Measurements from ENCODE around the gene TMEM130. TPM values are rescaled to one million over a fixed set of nuclear protein-coding genes. Genes with fewer than 3 reads are reported as not detected.
A peak's percentile ranks its signal among the peaks of the same experiment; 100 is the strongest.

Gene TMEM130
- total RNA-seq, 1 donor from 2014 or later: 1.7 TPM

GRCh38 chr7:98869027-98869596 lies 702 bp downstream of the TMEM130 start:
- Mint-ChIP-seq H3K27me3 (ENCODE audit: unreplicated experiment) (peaks cover 13% of the 10 kb centered on the region), H3K4me1 (ENCODE audit: unreplicated experiment) (peaks cover 28% of the 10 kb centered on the region), H3K36me3 (ENCODE audit: unreplicated experiment) (no peaks in the 10 kb centered on the region), H3K27ac (ENCODE audit: unreplicated experiment) (no peak overlapping the region), H3K9me3 (ENCODE audit: unreplicated experiment) (no peaks in the 10 kb centered on the region), H3K4me3 (ENCODE audit: unreplicated experiment) (peak overlapping the region; percentile 47)
- no peak for TF ChIP-seq CTCF (IDR thresholded peaks at IDR 0.05)
- no peak for DNase-seq (ENCODE audit: extremely low spot score, unreplicated experiment)

GRCh38 chr7:98868450-98868849 lies 1.4 kb downstream of the TMEM130 start:
- Mint-ChIP-seq H3K9me3 (ENCODE audit: unreplicated experiment) (no peaks in the 10 kb centered on the region), H3K4me3 (ENCODE audit: unreplicated experiment) (no peak overlapping the region), H3K27me3 (ENCODE audit: unreplicated experiment) (peaks cover 13% of the 10 kb centered on the region), H3K27ac (ENCODE audit: unreplicated experiment) (no peak overlapping the region), H3K36me3 (ENCODE audit: unreplicated experiment) (no peaks in the 10 kb centered on the region), H3K4me1 (ENCODE audit: unreplicated experiment) (peaks cover 28% of the 10 kb centered on the region)
- TF ChIP-seq CTCF (IDR thresholded peaks at IDR 0.05): no peak
- DNase-seq (ENCODE audit: extremely low spot score, unreplicated experiment): no peak

- Mint-ChIP-seq H3K9me3 (ENCODE audit: unreplicated experiment) (no peaks in the 10 kb centered on the region), H3K27ac (ENCODE audit: unreplicated experiment) (no peak overlapping the region), H3K4me3 (ENCODE audit: unreplicated experiment) (no peak overlapping the region), H3K4me1 (ENCODE audit: unreplicated experiment) (peaks cover 28% of the 10 kb centered on the region), H3K36me3 (ENCODE audit: unreplicated experiment) (no peaks in the 10 kb centered on the region), H3K27me3 (ENCODE audit: unreplicated experiment) (peaks cover 17% of the 10 kb centered on the region)
- no peak for TF ChIP-seq CTCF (IDR thresholded peaks at IDR 0.05)
- no peak for DNase-seq (ENCODE audit: extremely low spot score, unreplicated experiment)
Observed at GRCh38 chr7:98866765-98867164, 3.0 kb downstream of the TMEM130 start.

- H3K27me3 Mint-ChIP-seq (ENCODE audit: unreplicated experiment): peaks cover 17% of the 10 kb centered on the region
- no peak for TF ChIP-seq CTCF (IDR thresholded peaks at IDR 0.05)
- H3K36me3 Mint-ChIP-seq (ENCODE audit: unreplicated experiment): no peaks in the 10 kb centered on the region
- H3K4me3 Mint-ChIP-seq (ENCODE audit: unreplicated experiment): no peak overlapping the region
- DNase-seq (ENCODE audit: extremely low spot score, unreplicated experiment): no peak
- no peak overlapping the region for H3K27ac Mint-ChIP-seq (ENCODE audit: unreplicated experiment)
- peaks cover 28% of the 10 kb centered on the region for H3K4me1 Mint-ChIP-seq (ENCODE audit: unreplicated experiment)
- no peaks in the 10 kb centered on the region for H3K9me3 Mint-ChIP-seq (ENCODE audit: unreplicated experiment)
Observed at GRCh38 chr7:98866351-98866750, 3.5 kb downstream of the TMEM130 start.

- no peak overlapping the region for H3K4me3 Mint-ChIP-seq (ENCODE audit: unreplicated experiment)
- H3K36me3 Mint-ChIP-seq (ENCODE audit: unreplicated experiment): no peaks in the 10 kb centered on the region
- peaks cover 25% of the 10 kb centered on the region for H3K4me1 Mint-ChIP-seq (ENCODE audit: unreplicated experiment)
- peaks cover 18% of the 10 kb centered on the region for H3K27me3 Mint-ChIP-seq (ENCODE audit: unreplicated experiment)
- no peak overlapping the region for H3K27ac Mint-ChIP-seq (ENCODE audit: unreplicated experiment)
- DNase-seq (ENCODE audit: extremely low spot score, unreplicated experiment): no peak
- H3K9me3 Mint-ChIP-seq (ENCODE audit: unreplicated experiment): no peaks in the 10 kb centered on the region
- TF ChIP-seq CTCF (IDR thresholded peaks at IDR 0.05): no peak
Observed at GRCh38 chr7:98864731-98865453, 4.9 kb downstream of the TMEM130 start.
